H4 (cell line): Measurements from ENCODE around the gene PDE6A. TPM values are rescaled to one million over a fixed set of nuclear protein-coding genes. Genes with fewer than 3 reads are reported as not detected.
A peak's percentile ranks its signal among the peaks of the same experiment; 100 is the strongest.
"Not testable (repeated sequence)": the region's sequence is repeated elsewhere in the genome, so short reads cannot be mapped to it uniquely, and the experiment has no call there.

Experiments used
- DNase-seq: peaks from one replicate; pipeline ENCODE4 v3.0.0-alpha.2; 2015; ENCODE audit warnings: low spot score
- total RNA-seq: library from RNA; depleted of rRNA; stranded (reverse); fragments of >200 nt; shearing (Covaris generic); gene quantifications from 2 replicates; pipeline ENCODE4 v1.2.3, GENCODE V29; 2014

Gene PDE6A
- total RNA-seq, 1 experiment from 2014 or later, result 0.02 TPM

DNA sequence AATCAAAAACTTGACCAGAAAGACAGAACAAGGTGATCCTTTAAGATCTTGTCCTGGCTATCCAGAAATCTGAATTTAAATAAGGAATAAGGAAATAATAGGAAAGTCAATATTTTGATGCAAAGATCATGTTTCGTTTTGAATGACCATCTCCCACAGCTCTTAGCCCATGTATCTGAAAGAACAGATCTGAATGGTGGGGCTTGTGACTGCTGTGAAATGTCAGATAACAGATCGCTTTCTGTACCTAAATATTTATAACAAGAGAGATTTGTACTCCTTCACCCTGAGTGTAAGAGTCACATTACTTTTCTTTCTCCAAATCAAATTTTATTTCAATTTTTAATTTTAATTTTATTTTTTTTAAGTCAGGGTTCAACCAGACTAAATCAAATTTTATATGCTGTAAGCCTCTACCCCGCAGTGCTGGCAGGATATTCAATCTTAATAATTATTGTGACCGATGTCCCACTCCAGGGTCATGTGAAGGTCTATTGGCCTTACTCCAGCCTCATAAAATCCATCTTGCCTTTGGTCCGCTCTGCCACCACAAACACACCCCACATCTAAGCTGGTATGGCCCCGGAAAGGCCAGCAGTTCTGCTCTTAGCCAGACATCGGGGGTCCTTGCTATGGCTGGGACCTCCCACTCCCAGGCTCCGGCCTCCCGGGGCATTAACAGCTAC, 9.0 kb upstream of the PDE6A start:
- no peak for DNase-seq

GRCh38 chr5:149951138-149951749, 6.7 kb upstream of the PDE6A start:
- no peak for DNase-seq

GRCh38 chr5:149948993-149949392, 4.4 kb upstream of the PDE6A start:
- DNase-seq, result no peak

- no peak for DNase-seq
These were observed 1.5 kb upstream of the PDE6A start for GRCh38 chr5:149946118-149946517.

- DNase-seq, result not testable (repeated sequence)
These were observed 1.2 kb downstream of the PDE6A start for GRCh38 chr5:149943177-149943949.

DNA sequence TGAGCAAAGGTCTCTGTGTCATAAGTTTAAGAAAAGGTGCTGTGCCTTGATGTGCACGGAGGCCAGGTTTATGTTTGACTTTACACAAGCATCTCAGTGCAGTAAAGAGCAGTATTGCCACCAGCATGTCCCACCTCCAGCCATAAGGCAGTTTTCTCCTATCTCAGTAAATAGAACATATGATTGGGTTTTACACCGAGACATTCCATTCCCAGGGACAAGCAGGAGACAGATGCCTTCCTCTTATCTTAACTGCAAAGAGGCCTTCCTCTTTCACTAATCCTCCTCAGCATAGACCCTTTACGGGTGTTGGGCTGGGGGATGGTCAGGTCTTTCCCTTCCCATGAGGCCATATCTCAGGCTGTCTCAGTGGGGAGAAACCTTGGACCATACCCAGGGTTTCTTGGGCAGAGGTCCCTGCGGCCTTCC, 1.8 kb downstream of the PDE6A start:
- not testable (repeated sequence) for DNase-seq

- no peak for DNase-seq
These were observed 2.4 kb downstream of the PDE6A start for GRCh38 chr5:149942199-149942598.

GRCh38 chr5:149941795-149942194, 2.8 kb downstream of the PDE6A start:
- no peak for DNase-seq

GRCh38 chr5:149940941-149941644, 3.5 kb downstream of the PDE6A start:
- no peak for DNase-seq

GRCh38 chr5:149940077-149940574, 4.5 kb downstream of the PDE6A start:
- no peak for DNase-seq

DNA sequence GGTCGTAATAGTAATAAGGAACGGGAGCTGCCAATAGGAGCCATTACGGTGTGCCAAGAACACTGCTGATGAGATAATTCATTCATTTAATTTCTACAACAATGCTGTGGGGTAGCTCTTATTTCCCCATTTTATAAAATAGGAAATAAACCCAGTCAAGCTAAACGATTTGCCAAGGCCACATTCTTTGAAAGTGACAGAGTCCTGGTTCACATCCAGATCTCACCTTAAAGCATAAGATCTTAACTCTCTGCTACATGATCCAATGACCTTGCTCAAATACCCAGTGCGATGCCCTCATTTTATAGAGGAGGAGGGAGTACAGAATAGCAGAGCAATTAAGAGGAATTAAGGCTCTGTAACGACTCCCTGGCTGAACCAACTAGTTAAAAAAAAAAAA, 5.0 kb downstream of the PDE6A start:
- DNase-seq, result no peak

DNA sequence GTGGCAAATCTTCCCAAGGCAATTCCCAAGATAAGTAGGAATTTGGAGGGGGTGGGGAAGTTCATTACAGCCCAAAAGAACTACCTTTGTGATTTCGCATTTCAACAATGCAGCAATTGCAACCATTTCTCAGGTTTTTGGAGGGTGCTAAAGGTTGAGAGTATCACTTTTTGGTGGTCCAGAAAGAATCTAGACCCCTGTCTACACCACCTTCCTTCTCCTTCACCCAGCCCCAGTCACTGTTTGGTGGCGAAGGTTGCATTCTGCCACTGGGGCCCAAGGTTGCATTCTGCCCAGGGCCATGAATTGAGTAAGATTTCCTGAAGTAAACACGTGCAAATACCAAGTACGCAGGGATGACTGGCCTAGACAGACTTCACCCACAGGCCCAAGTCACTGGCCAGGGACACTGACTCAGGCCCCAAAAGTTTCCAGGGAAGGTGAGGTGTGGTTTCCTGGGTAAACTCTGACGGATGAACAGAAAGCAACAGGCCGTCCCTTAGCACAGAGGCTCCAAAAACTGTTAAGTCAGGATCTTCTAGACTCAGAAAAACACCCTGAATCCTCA, 5.7 kb downstream of the PDE6A start:
- peak; percentile 86 for DNase-seq

- peak; percentile 59 for DNase-seq
These were observed 6.3 kb downstream of the PDE6A start for GRCh38 chr5:149938279-149938678.

GRCh38 chr5:149937610-149938009, 7.0 kb downstream of the PDE6A start:
- no peak for DNase-seq

GRCh38 chr5:149936700-149937091, 7.9 kb downstream of the PDE6A start:
- no peak for DNase-seq

GRCh38 chr5:149936044-149936699, 8.4 kb downstream of the PDE6A start:
- no peak for DNase-seq

GRCh38 chr5:149935431-149935901, 9.1 kb downstream of the PDE6A start:
- DNase-seq, result no peak

DNA sequence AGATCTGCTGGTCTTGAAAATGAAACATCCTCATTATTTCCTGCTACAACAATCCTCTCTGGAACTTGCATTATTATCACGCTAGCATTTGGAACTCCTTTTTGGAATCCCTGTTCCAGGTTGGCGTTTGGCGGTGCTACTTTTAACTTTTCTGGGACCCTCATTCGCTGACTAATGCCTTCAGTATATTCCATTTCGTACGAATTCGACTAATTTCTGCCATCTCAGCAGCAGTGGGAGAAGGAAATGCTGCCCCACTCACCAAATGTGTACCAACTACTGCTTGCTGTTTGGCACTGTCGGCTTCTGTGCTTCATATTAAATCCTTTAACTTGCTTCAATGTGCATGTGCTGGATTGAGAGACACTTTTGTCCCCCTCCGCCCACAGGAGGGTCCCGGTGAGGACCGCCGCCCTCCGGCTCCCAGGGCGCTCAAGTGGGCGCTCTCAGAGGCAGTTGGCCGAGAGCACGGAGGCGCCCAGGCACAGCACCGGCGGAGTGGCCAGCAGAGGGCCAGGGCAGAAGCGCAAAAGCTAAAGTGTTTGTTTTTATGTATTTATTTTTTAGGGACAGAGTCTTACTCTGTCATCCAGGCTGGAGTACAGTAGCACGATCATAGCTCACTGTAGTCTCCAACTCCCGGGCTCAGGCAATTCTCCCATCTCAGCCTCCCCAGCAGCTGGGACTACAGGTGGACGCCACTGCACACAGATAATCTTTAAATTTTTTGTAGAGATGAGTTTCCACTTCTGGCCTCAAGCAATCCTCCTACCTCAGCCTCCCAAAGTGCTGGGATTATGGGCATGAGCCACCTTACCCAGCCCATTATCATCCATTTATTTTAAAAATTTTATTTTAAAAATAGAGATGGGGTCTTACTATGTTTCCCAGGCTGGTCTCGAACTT, 11.9 kb downstream of the PDE6A start:
- no peak for DNase-seq

- no peak for DNase-seq
These were observed 12.6 kb downstream of the PDE6A start for GRCh38 chr5:149931992-149932436.
